Fibroblast of skin of right biceps (primary cell): ENCODE results near the gene KYNU.
"Not testable (repeated sequence)": the region's sequence is repeated elsewhere in the genome, so short reads cannot be mapped to it uniquely, and the experiment has no call there.

ENCODE experiments used
- DNase-seq: peaks from one replicate; pipeline ENCODE4 v3.0.0-alpha.2; 2013

Gene KYNU

GRCh38 chr2:142872882-142873724 lies 4.4 kb upstream of the KYNU start:
- DNase-seq: peak; percentile 82

- DNase-seq: no peak
These were observed 3.6 kb upstream of the KYNU start for GRCh38 chr2:142873831-142874287.

- peak; percentile 82 for DNase-seq
These were observed 3.1 kb upstream of the KYNU start for GRCh38 chr2:142874293-142874814.

GRCh38 chr2:142875010-142875409 lies 2.5 kb upstream of the KYNU start:
- no peak for DNase-seq

GRCh38 chr2:142875652-142876051 lies 1.8 kb upstream of the KYNU start:
- no peak for DNase-seq

GRCh38 chr2:142876423-142876822 lies 1.0 kb upstream of the KYNU start:
- no peak for DNase-seq

GRCh38 chr2:142878031-142878678 lies 691 bp downstream of the KYNU start:
- no peak for DNase-seq

GRCh38 chr2:142879151-142879550 lies 1.7 kb downstream of the KYNU start:
- no peak for DNase-seq

- DNase-seq: peak; percentile 78
These were observed 2.8 kb downstream of the KYNU start for GRCh38 chr2:142880279-142880678.

- DNase-seq: no peak
These were observed 4.2 kb downstream of the KYNU start for GRCh38 chr2:142881619-142882018.

GRCh38 chr2:142882500-142882899 lies 5.0 kb downstream of the KYNU start:
- DNase-seq: not testable (repeated sequence)

GRCh38 chr2:142883526-142883925 lies 6.1 kb downstream of the KYNU start:
- DNase-seq: no peak

- no peak for DNase-seq
These were observed 8.1 kb downstream of the KYNU start for GRCh38 chr2:142885543-142885942.

- no peak for DNase-seq
These were observed 15.3 kb downstream of the KYNU start for GRCh38 chr2:142892715-142893114.

GRCh38 chr2:142893241-142893640 lies 15.8 kb downstream of the KYNU start:
- no peak for DNase-seq

- DNase-seq: no peak
These were observed 20.3 kb downstream of the KYNU start for GRCh38 chr2:142897807-142898206.

- DNase-seq: not testable (repeated sequence)
These were observed 22.9 kb downstream of the KYNU start for GRCh38 chr2:142900327-142900726.

GRCh38 chr2:142901780-142902179 lies 24.3 kb downstream of the KYNU start:
- no peak for DNase-seq

GRCh38 chr2:142903726-142904125 lies 26.3 kb downstream of the KYNU start:
- not testable (repeated sequence) for DNase-seq

- no peak for DNase-seq
These were observed 30.2 kb downstream of the KYNU start for GRCh38 chr2:142907653-142908052.

GRCh38 chr2:142914507-142915313 lies 37.2 kb downstream of the KYNU start:
- no peak for DNase-seq

- no peak for DNase-seq
These were observed 38.0 kb downstream of the KYNU start for GRCh38 chr2:142915502-142915901.

GRCh38 chr2:142918624-142919023 lies 41.2 kb downstream of the KYNU start:
- DNase-seq: peak; percentile 9
